Subcutaneous abdominal adipose tissue (tissue), 5 donors: ENCODE measurements around the gene ELMO1.

Experiments
- H3K27ac ChIP-seq: one replicate; pipeline ENCODE4 v1.7.0; 2013; ENCODE audit warnings: low read depth, mild to moderate bottlenecking, inconsistent platforms, low read length, moderate library complexity
- H3K27me3 ChIP-seq, 5 donors: one replicate each; pipeline ENCODE4 v1.7.0; 2013; ENCODE audit warnings: low read length in 5 of 5, inconsistent platforms in 1 of 5; ENCODE audit not compliant: control insufficient read depth in 5 of 5, insufficient read depth in 4 of 5
- H3K36me3 ChIP-seq, 5 donors: one replicate each; pipeline ENCODE4 v1.7.0; 2013; ENCODE audit warnings: low read length in 5 of 5; ENCODE audit not compliant: control insufficient read depth in 5 of 5, insufficient read depth in 5 of 5
- H3K4me1 ChIP-seq, 5 donors: one replicate each; pipeline ENCODE4 v1.7.0; 2013; ENCODE audit warnings: low read length in 5 of 5, mild to moderate bottlenecking in 3 of 5, moderate library complexity in 1 of 5; ENCODE audit not compliant: control insufficient read depth in 5 of 5, insufficient read depth in 5 of 5
- H3K4me3 ChIP-seq, 5 donors: one replicate each; pipeline ENCODE4 v1.7.0; 2013; ENCODE audit warnings: low read length in 5 of 5, low read depth in 1 of 5
- H3K9ac ChIP-seq, 5 donors: one replicate each; pipeline ENCODE4 v1.7.0; 2013; ENCODE audit warnings: low read length in 5 of 5, mild to moderate bottlenecking in 4 of 5, moderate library complexity in 3 of 5
- H3K9me3 ChIP-seq, 5 donors: one replicate each; pipeline ENCODE4 v1.7.0; 2013; ENCODE audit warnings: low read length in 5 of 5; ENCODE audit not compliant: control insufficient read depth in 5 of 5
- donor health status: healthy.
- donor health status: healthy.
- donor health status: healthy.
- donor health status: healthy.
- donor health status: healthy.

ELMO1 gene

DNA sequence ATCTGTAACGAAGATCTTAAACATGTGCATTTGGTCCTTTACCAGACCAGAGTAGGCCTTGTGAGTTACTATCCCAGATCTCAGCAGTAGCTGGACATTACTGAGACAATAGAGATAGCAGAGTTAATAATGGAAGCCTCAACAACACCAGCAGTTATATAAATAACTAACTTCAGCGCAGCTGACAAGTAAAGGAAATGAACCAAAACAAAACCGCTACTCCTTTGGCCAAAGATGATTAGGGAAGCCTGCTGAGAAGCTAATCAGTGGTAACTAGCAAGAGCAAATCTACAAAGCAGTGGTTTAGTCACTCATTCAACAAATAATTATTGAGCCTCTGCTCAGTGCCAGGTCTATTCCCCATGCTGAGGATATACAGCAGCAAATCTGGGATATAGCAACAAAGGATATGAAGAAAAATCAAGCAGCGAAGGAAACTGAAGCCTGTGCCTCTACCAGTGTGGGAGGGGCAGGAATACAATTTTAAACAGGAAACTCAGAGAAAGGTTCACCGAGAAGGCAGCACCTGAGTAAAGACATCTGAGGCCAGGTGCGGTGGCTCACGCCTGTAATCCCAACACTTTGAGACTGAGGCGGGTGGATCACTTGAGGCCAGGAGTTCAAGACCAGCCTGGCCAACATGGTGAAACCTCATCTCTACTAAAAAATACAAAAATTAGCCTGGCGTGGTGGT lies 103.6 kb downstream of the ELMO1 start:
- peaks cover 0 to 52% (median 4%) of the 10 kb centered on the region in 5 donors for H3K4me1 ChIP-seq
- H3K27ac ChIP-seq: no peak overlapping the region
- no peaks in the 10 kb centered on the region for H3K9me3 ChIP-seq
- H3K4me3 ChIP-seq: no peak overlapping the region
- no peak overlapping the region for H3K9ac ChIP-seq
- no peaks in the 10 kb centered on the region for H3K27me3 ChIP-seq
- no peaks in the 10 kb centered on the region for H3K36me3 ChIP-seq

DNA sequence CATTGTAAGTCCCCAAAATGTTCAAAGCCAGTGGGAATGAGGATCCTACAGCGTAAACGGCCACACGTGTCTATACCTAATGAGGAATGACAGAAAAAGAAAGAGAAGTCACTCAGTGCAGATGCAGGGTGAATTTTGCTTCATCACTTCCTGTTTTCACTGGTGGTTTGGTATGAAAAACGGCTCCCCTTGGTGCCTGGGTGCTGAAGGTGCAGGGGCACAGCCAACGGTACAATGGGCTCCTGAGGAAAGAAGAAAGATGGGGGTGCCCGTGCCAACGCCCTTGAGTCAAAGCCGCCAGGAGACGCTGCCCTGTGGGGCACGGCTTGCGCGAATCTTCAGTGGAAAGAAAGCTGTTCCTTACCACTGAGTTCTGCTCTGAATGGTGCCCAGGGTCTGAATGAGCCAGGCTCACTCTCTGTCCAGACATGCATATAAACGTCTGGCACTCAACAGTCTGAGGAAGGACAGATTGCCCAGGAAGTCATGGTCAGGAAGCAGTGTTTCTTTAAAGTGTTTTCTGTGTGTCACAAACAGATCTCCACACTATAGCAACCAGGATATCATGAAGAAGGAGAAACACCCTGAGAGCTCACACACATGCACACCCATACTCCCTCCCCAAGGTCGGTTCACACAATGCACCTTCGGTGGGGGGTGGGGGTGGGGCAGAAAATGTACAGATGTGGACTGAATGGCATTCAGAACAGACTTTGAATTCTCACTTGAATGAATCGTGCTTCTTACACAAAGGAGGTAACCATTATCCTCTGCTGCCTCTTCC lies 105.8 kb downstream of the ELMO1 start:
- H3K4me3 ChIP-seq: peak overlapping the region in 4 of 5 donors; percentile 17 to 51 (median 28)
- H3K4me1 ChIP-seq: peaks cover 0 to 39% (median 3%) of the 10 kb centered on the region in 5 donors
- no peak overlapping the region for H3K9ac ChIP-seq
- no peaks in the 10 kb centered on the region for H3K9me3 ChIP-seq
- H3K36me3 ChIP-seq: no peaks in the 10 kb centered on the region
- no peaks in the 10 kb centered on the region for H3K27me3 ChIP-seq
- no peak overlapping the region for H3K27ac ChIP-seq

DNA sequence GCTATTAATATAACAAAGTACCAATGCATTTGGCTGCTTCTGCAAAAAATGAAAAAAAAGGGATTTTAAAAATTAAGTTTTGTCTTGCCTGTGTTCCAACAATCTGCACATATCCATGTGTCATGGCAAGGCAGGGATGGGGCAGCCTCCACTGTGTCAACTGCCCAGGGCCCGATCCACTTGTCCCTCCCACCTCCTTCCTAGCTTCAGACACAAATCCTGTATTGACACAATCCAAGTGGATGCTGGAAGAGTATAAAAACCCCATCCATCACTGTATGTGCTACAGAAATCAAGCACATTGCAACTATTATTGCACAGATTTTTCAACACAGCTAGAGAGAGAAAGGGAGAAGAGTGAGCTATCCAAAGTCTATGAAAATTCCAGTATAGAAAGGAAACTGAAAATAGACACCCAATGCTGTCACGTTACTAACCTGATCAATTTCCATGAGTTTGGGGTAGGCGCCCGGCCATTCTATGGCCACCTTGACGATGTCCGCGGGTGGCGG lies 106.4 kb downstream of the ELMO1 start:
- Histone ChIP-seq H3K9ac (no peak overlapping the region), H3K27me3 (no peaks in the 10 kb centered on the region), H3K9me3 (no peaks in the 10 kb centered on the region), H3K36me3 (no peaks in the 10 kb centered on the region), H3K4me1 (peaks cover 0 to 36% (median 3%) of the 10 kb centered on the region in 5 donors), H3K27ac (no peak overlapping the region), H3K4me3 (peak overlapping the region in 4 of 5 donors; percentile 17 to 51 (median 28))

DNA sequence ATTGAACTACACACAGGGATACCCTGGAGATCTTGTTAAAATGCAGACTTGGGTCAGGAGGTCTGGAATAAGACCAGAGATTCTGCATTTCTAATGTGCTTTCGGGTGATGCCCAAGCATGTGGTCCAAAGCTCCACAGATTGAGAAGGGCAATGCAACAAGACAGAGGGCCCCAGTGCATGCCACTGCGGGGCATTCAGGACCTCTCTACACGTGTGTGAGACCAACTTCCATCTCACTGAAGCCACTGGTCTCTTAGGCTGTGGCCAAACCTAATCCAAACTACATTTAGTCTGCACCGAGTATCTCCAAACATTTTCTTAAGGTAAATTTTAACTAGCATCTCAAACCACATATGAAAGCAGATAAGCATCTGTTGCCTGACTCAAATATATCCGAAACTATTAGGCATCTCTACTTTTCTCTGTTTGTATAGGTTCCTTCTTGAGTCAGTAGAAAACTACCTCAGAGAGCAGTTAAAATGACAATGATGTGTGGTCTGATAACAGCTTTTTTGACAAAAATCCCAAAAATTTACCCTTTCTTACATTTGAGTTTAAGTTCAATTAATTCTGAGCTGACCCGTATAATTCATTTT lies 107.5 kb downstream of the ELMO1 start:
- no peaks in the 10 kb centered on the region for H3K9me3 ChIP-seq
- no peak overlapping the region for H3K27ac ChIP-seq
- no peak overlapping the region for H3K4me3 ChIP-seq
- H3K9ac ChIP-seq: no peak overlapping the region
- H3K36me3 ChIP-seq: no peaks in the 10 kb centered on the region
- no peaks in the 10 kb centered on the region for H3K27me3 ChIP-seq
- H3K4me1 ChIP-seq: peaks cover 0 to 30% (median 3%) of the 10 kb centered on the region in 5 donors

DNA sequence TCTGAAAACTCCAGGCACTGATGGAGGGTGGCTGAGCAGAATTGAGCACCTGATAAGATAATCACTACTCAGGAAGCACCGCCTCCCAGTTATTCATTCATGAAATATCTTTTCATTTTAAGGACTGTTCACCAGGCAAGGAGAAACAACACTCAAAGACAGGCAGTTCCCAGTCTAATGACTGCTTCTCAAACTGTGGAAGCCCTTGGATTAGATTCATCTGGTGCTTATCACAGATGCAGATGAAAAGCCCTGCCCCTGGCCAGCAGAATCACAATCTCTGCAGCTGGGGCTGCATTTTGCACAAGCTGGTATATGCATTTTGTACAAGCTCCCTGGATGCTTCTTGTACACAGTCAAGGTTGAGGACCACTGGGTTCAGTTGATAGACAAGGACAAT lies 109.7 kb downstream of the ELMO1 start:
- Histone ChIP-seq H3K27me3 (no peaks in the 10 kb centered on the region), H3K36me3 (no peaks in the 10 kb centered on the region), H3K4me1 (peaks cover 0 to 14% (median 0%) of the 10 kb centered on the region in 5 donors), H3K4me3 (no peak overlapping the region), H3K27ac (no peak overlapping the region), H3K9ac (no peak overlapping the region), H3K9me3 (no peaks in the 10 kb centered on the region)

DNA sequence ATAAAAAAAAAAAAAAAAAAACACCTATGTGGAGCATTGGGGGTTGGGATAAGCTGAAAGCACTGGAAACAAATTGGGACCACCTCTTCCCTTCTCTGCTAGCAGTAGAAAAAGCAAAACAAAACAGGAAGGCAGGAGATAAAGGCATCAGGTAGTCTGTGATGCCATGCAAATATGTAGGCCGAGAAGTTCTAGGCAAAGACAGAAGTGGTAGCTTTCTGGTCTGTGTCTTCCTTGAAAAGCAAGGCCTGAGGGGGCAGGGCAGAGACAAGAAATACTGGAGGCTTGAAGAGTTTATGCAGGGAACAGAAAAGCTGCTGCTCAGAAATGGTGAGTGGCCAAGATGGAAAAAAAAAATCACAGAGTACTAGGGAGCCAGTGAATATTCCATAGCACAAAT lies 111.1 kb downstream of the ELMO1 start:
- no peak overlapping the region for H3K9ac ChIP-seq
- H3K27ac ChIP-seq: no peak overlapping the region
- H3K4me3 ChIP-seq: no peak overlapping the region
- no peaks in the 10 kb centered on the region for H3K27me3 ChIP-seq
- no peaks in the 10 kb centered on the region for H3K36me3 ChIP-seq
- no peaks in the 10 kb centered on the region for H3K9me3 ChIP-seq
- H3K4me1 ChIP-seq: peaks cover 0 to 19% (median 0%) of the 10 kb centered on the region in 5 donors

DNA sequence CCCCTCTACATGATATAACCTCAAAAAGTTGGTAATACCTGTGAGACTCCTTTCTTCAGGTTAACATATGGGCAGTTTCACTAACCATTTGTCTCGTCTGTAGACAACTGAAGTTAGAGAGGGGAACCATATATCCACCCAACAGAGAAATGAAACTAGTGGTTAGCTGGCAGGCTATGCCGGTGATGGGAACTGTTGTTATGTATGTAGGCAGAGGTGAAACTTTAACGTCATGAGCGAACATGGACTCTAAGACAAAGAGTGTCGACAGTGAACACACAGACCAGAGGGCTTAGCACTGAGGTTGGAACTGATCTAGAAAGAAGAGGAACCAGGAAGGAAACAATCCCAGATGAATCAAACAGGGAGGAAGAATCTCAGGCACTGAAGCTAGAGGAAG lies 112.4 kb downstream of the ELMO1 start:
- Histone ChIP-seq H3K36me3 (no peaks in the 10 kb centered on the region), H3K27me3 (no peaks in the 10 kb centered on the region), H3K27ac (no peak overlapping the region), H3K9me3 (no peaks in the 10 kb centered on the region), H3K9ac (no peak overlapping the region), H3K4me1 (peaks cover 0 to 18% (median 0%) of the 10 kb centered on the region in 5 donors), H3K4me3 (no peak overlapping the region)

DNA sequence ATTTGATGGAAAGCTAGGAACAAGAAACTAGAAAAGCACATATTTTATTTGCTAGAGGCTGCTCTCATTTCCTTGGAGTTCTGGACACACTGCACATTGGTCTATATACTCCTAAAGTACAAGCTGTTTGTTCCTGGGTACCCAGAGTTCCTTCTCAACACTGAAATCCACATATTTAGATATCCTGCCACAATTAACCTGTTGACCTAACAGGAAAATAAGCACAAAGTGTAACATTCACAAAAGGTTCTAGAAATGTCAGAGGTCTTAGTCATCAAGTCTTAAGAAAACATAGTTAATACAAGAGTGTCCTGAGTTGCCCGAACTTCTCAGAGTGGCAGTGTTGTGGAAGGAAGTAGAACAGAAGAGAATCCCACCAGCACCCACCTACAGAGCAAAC lies 115.6 kb downstream of the ELMO1 start:
- H3K4me3 ChIP-seq: no peak overlapping the region
- H3K36me3 ChIP-seq: no peaks in the 10 kb centered on the region
- no peaks in the 10 kb centered on the region for H3K9me3 ChIP-seq
- H3K4me1 ChIP-seq: peaks cover 0 to 18% (median 0%) of the 10 kb centered on the region in 5 donors
- no peaks in the 10 kb centered on the region for H3K27me3 ChIP-seq
- H3K27ac ChIP-seq: no peak overlapping the region
- H3K9ac ChIP-seq: no peak overlapping the region

DNA sequence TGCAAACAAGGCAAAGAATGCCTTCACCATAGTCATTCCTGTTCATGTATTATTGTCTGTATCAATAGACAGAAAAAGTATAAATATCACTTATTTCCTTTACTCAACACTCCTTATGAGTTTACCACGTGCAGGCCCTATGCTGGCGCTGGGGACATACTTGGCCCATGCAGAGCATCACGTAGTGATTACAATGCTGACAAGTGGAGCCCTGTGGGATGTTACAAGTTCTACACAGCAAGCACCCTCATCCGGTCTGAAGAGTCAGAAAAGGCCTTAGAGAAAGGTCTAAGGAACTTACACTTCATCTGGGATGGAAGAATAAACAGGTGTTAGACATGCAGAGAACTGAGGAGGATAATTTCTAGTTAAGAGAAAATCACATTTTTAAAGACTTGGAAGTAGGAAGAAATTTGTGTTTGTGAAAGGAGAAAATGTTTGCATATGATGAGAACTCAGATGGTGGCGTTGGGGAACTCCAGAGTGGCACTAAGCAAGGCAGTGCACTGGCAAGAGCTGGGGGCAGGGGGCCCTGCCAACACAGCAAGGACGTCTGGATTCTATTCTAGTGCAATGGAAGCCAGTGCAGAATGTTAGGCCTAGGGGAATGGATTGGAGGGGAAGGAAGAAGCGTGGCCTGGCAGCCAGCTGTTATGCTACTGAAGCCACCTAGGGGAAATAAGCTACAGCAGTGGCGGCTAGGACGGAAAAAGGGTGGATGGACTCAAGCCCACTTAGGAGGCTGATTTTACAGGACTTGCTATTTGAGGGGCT lies 116.2 kb downstream of the ELMO1 start:
- Histone ChIP-seq H3K4me1 (peaks cover 0 to 18% (median 0%) of the 10 kb centered on the region in 5 donors), H3K27me3 (no peaks in the 10 kb centered on the region), H3K36me3 (no peaks in the 10 kb centered on the region), H3K9me3 (no peaks in the 10 kb centered on the region), H3K27ac (no peak overlapping the region), H3K9ac (no peak overlapping the region), H3K4me3 (no peak overlapping the region)
